Measurements from ENCODE around the gene CBLL1. TPM values are rescaled to one million over a fixed set of nuclear protein-coding genes. Genes with fewer than 3 reads are reported as not detected.

The CBLL1 gene
- total RNA-seq, 1 donor from 2014 or later = 20.0 TPM

GRCh38 chr7:107809179-107809578 lies 65.2 kb downstream of the CBLL1 start:
- no peak for DNase-seq (ENCODE audit: low spot score)

- DNase-seq (ENCODE audit: low spot score) = no peak
These were observed 66.7 kb downstream of the CBLL1 start for GRCh38 chr7:107810626-107811025.

Other genes starting within 250 kb of the CBLL1 start
- gene COG5, start 180.2 kb upstream of the CBLL1 start, total RNA-seq (ENCODE audit: insufficient read depth, low replicate concordance) = 75.4 TPM
- gene DUS4L, start 180.2 kb upstream of the CBLL1 start, total RNA-seq (ENCODE audit: insufficient read depth, low replicate concordance) = 30.8 TPM
- gene BCAP29, start 163.9 kb upstream of the CBLL1 start, total RNA-seq (ENCODE audit: insufficient read depth, low replicate concordance) = 50.6 TPM
- 0.24 TPM for gene SLC26A4, start 83.3 kb upstream of the CBLL1 start, total RNA-seq (ENCODE audit: insufficient read depth, low replicate concordance)
- 6.3 TPM for gene SLC26A3, start 59.1 kb downstream of the CBLL1 start, total RNA-seq (ENCODE audit: insufficient read depth, low replicate concordance)
- 69.1 TPM for gene DLD, start 147.0 kb downstream of the CBLL1 start, total RNA-seq (ENCODE audit: insufficient read depth, low replicate concordance)